GM23338 (cell line): ENCODE data around the gene WSCD2.

Experiments used
- EZH2phosphoT487 ChIP-seq: fragments of 200-600 bp; sonication (generic); IDR thresholded peaks from one replicate; pipeline ENCODE4 v1.8.1; 2018; ENCODE audit warnings: antibody characterized with exemption; ENCODE audit not compliant: unreplicated experiment
- POLR2AphosphoS5 ChIP-seq: IDR thresholded peaks from 2 replicates; pipeline ENCODE4 v1.6.1; 2016; ENCODE audit warnings: antibody characterized with exemption, low read depth
- STAT1 ChIP-seq: IDR thresholded peaks from one replicate; pipeline ENCODE4 v1.6.1; 2016; ENCODE audit warnings: antibody characterized with exemption; ENCODE audit not compliant: unreplicated experiment
- TF ChIP-seq, protein P1 (sequence below), 2 experiments: fragments of 200-600 bp in 1 of 2; sonication (generic) in 1 of 2; conservative IDR thresholded peaks; 2 replicates each; pipeline versions ENCODE4 v1.5.1 to v1.6.1; 2016 to 2017; ENCODE audit warnings: antibody characterized with exemption in 2 of 2, low read depth in 2 of 2, mild to moderate bottlenecking in 2 of 2, moderate library complexity in 1 of 2

DNA sequence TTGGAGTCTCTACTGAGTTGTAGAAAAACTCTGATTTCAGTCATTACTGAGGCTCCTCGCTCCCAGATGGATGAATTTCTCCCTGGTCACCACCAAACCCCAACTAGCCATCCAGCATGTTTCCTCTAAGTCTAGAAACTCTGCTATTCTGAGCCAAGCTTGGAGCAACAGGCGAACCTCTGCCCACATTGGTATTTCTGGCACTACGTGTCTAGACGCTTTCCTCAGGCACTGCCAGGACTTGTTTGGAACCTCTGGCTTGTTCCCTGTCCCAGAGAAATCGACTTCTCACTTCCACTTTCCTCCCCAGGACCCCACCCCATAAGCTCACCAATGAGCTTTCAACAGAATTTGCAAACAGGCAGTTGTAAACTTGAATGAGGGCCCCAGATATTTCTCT lies 27.6 kb downstream of the WSCD2 start:
- TF ChIP-seq, protein P1, sequence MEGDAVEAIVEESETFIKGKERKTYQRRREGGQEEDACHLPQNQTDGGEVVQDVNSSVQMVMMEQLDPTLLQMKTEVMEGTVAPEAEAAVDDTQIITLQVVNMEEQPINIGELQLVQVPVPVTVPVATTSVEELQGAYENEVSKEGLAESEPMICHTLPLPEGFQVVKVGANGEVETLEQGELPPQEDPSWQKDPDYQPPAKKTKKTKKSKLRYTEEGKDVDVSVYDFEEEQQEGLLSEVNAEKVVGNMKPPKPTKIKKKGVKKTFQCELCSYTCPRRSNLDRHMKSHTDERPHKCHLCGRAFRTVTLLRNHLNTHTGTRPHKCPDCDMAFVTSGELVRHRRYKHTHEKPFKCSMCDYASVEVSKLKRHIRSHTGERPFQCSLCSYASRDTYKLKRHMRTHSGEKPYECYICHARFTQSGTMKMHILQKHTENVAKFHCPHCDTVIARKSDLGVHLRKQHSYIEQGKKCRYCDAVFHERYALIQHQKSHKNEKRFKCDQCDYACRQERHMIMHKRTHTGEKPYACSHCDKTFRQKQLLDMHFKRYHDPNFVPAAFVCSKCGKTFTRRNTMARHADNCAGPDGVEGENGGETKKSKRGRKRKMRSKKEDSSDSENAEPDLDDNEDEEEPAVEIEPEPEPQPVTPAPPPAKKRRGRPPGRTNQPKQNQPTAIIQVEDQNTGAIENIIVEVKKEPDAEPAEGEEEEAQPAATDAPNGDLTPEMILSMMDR (conservative IDR thresholded peaks at IDR 0.05; ENCODE audit: low read depth in 2 of 2) = no peak
- TF ChIP-seq EZH2phosphoT487 = no peak
- TF ChIP-seq POLR2AphosphoS5 = no peak
- TF ChIP-seq STAT1 = no peak
